MCF 10A (cell line): Measurements from ENCODE around the gene LGR5. TPM values are rescaled to one million over a fixed set of nuclear protein-coding genes. Genes with fewer than 3 reads are reported as not detected.

Source experiments
- BruUV-seq: library from RNA; stranded (reverse); fragments of 400-500 nt; replicated peaks from 2 replicates; lab custom pipeline; 2021; lab: Mats Ljungman, UMichigan
- CTCF ChIA-PET: fragments of 300-600 bp; sonication (Branson Sonifier 250); formaldehyde crosslinking; extraction: SDS; loops from one replicate; lab custom pipeline; 2021; ENCODE audit warnings: antibody characterized with exemption, inconsistent platforms; lab: Yijun Ruan, JAX
- POLR2A ChIA-PET: fragments of 300-600, 350-650 bp; sonication (Branson Sonifier 250); formaldehyde crosslinking; extraction: SDS; loops from one replicate; lab custom pipeline; 2020; ENCODE audit warnings: antibody characterized with exemption, inconsistent platforms; lab: Yijun Ruan, JAX
- DNase-seq: peaks from one replicate; pipeline ENCODE4 v3.0.0-alpha.2; 2018; ENCODE audit not compliant: unreplicated experiment
- H3K27ac Mint-ChIP-seq: one replicate; pipeline ENCODE4 v1.8.0; 2022; ENCODE audit warnings: mild to moderate bottlenecking, low read depth, mixed read lengths; ENCODE audit not compliant: unreplicated experiment
- H3K27me3 Mint-ChIP-seq: one replicate; pipeline ENCODE4 v1.8.0; 2022; ENCODE audit warnings: mixed read lengths; ENCODE audit not compliant: insufficient read depth, unreplicated experiment
- H3K36me3 Mint-ChIP-seq: one replicate; pipeline ENCODE4 v1.8.0; 2022; ENCODE audit warnings: mild to moderate bottlenecking, moderate library complexity, mixed read lengths; ENCODE audit not compliant: insufficient read depth, unreplicated experiment
- H3K4me1 Mint-ChIP-seq: one replicate; pipeline ENCODE4 v1.8.0; 2022; ENCODE audit warnings: mixed read lengths; ENCODE audit not compliant: insufficient read depth, unreplicated experiment
- H3K4me3 Mint-ChIP-seq: one replicate; pipeline ENCODE4 v1.8.0; 2022; ENCODE audit warnings: mild to moderate bottlenecking, moderate library complexity, mixed read lengths; ENCODE audit not compliant: unreplicated experiment
- H3K9me3 Mint-ChIP-seq: one replicate; pipeline ENCODE4 v1.8.0; 2022; ENCODE audit warnings: mixed read lengths; ENCODE audit not compliant: unreplicated experiment
- CTCF ChIP-seq: fragments of 200-600 bp; IDR thresholded peaks from one replicate; pipeline ENCODE4 v1.8.0; 2022; ENCODE audit warnings: antibody characterized with exemption, mild to moderate bottlenecking; ENCODE audit not compliant: unreplicated experiment
- intact Hi-C: fragments of 100-400 bp; cut with micrococcal nuclease; formaldehyde crosslinking; loops from 2 replicates; pipeline ENCODE4 v1.14.1; 2022
- total RNA-seq: library from RNA; stranded (reverse); gene quantifications from 2 replicates; pipeline ENCODE4 v1.2.3, GENCODE V29; 2022

The LGR5 gene
- total RNA-seq, 1 experiment from 2014 or later, result not detected

- no peaks in the 10 kb centered on the region for H3K36me3 Mint-ChIP-seq
- ChIA-PET POLR2A (no interaction called here), CTCF (no interaction called here)
- intact Hi-C loops, result no loop called here
- no peaks in the 10 kb centered on the region for H3K4me1 Mint-ChIP-seq
- no peaks in the 10 kb centered on the region for H3K9me3 Mint-ChIP-seq
- DNase-seq, result no peak
- H3K27ac Mint-ChIP-seq, result no peak overlapping the region
- no peak overlapping the region for H3K4me3 Mint-ChIP-seq
- H3K27me3 Mint-ChIP-seq, result peaks cover 15% of the 10 kb centered on the region
- no TSS peak for BruUV-seq
- TF ChIP-seq CTCF, result no peak
Observed at GRCh38 chr12:71517145-71517846, 77.7 kb downstream of the LGR5 start.

GRCh38 chr12:71521125-71521524, 81.5 kb downstream of the LGR5 start:
- TF ChIP-seq CTCF, result no peak
- H3K27me3 Mint-ChIP-seq, result peaks cover 18% of the 10 kb centered on the region
- H3K36me3 Mint-ChIP-seq, result no peaks in the 10 kb centered on the region
- DNase-seq, result no peak
- H3K4me3 Mint-ChIP-seq, result no peak overlapping the region
- H3K9me3 Mint-ChIP-seq, result no peaks in the 10 kb centered on the region
- no peak overlapping the region for H3K27ac Mint-ChIP-seq
- ChIA-PET POLR2A (no interaction called here), CTCF (no interaction called here)
- intact Hi-C loops, result no loop called here
- no TSS peak for BruUV-seq
- H3K4me1 Mint-ChIP-seq, result no peaks in the 10 kb centered on the region

- DNase-seq, result no peak
- CTCF ChIA-PET, result no interaction called here
- BruUV-seq, result no TSS peak
- Mint-ChIP-seq H3K4me3 (no peak overlapping the region), H3K27me3 (peaks cover 18% of the 10 kb centered on the region), H3K36me3 (no peaks in the 10 kb centered on the region), H3K4me1 (no peaks in the 10 kb centered on the region), H3K9me3 (no peaks in the 10 kb centered on the region), H3K27ac (no peak overlapping the region)
- intact Hi-C loops, result no loop called here
- POLR2A ChIA-PET, result no interaction called here
- no peak for TF ChIP-seq CTCF
Observed at GRCh38 chr12:71524626-71525025, 85.0 kb downstream of the LGR5 start.

GRCh38 chr12:71533703-71534102, 94.1 kb downstream of the LGR5 start:
- DNase-seq, result no peak
- no TSS peak for BruUV-seq
- Mint-ChIP-seq H3K27me3 (no peaks in the 10 kb centered on the region), H3K27ac (no peak overlapping the region), H3K36me3 (no peaks in the 10 kb centered on the region), H3K9me3 (no peaks in the 10 kb centered on the region), H3K4me1 (no peaks in the 10 kb centered on the region), H3K4me3 (no peak overlapping the region)
- POLR2A ChIA-PET, result no interaction called here
- CTCF ChIA-PET, result no interaction called here
- intact Hi-C loops, result no loop called here
- TF ChIP-seq CTCF, result no peak
